HG03103 (cell line): ENCODE results near the gene TNFRSF1A.
"Not testable (repeated sequence)": the region's sequence is repeated elsewhere in the genome, so short reads cannot be mapped to it uniquely, and the experiment has no call there.

Source experiments
- ATAC-seq: cut with Tn5 transposase; IDR thresholded peaks from one replicate; pipeline ENCODE4 v1.9.1; 2021; ENCODE audit warnings: low read depth; ENCODE audit not compliant: unreplicated experiment

TNFRSF1A gene

DNA sequence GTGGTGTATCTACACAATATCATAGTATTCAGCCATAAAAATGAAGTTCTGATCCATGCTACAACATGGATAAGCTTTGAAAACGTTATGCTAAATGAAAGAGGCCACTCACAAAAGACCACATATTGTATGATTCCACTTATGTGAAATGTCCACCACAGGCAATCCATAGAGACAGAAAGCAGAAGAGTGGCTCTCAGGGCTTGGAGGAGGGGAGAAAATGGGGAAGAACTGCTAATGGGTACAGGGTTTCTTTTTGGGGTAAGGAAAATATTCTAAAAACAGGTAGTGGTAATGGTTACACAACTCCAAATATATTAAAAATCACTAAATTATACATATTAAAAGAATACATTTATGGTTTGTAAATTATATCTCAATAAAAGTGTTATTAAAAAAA, 17.0 kb upstream of the TNFRSF1A start:
- no peak for ATAC-seq

DNA sequence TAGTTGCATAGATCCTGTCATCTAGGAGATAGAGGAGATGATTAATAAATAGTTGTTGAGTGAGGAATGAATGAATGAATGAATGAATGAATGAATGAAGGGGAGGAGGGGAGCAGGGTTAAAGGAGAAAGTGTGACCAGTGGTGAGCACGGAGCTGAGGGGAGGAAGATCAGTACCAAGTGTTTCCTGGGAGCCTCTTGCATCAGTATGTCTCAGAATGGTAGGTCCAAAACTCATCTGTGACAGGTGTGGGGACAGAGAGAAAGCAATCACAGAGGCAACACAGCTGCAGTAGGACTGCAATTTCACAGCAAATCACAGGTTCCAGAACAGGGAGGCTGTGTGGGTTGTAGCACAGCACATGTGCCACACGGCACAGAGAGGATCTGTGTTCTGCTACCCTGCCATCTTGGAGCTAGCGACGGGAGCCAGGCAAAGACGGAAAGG, 14.5 kb upstream of the TNFRSF1A start:
- no peak for ATAC-seq

DNA sequence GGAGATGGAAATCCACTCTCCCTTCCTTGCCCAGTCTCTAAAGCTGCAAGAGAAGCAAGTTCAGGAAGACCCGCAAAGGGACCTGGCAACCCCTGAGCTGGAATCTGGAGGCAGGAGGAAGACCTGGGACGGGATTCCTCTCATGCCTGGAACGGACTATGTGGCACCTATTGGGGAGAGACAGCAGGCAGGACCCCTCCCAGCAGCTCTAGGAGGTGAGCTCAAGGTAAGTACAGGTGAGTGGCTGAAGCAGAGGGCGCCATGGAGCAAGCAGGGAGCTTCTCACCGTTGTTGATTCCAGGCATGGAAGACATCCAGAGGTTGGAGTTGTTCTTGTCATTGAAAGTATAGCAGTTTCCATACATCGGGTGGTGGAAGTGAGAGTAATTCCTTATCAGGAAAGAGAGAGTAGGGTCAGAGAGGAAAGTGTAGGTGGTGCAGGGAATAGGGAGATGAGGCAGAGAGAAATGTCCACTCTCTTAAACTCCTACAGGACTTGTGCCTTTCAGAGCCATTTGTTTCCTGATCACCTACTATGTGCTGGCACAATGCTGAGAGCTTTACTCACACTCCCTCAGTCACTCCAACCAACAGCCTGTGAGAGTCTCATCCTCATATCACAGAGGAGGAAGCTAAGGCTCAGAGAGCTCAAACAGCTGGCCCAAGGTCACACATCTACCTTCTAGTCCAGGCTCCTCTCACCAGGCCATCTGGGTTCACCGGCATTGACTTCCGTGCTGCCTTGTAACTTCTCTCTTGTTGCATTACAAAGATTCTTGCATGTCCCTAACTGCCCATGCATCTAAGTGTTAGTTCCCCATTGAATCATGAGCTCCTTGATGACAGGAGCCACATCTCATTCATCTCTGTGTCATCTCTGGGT, 13.9 kb upstream of the TNFRSF1A start:
- ATAC-seq = no peak

DNA sequence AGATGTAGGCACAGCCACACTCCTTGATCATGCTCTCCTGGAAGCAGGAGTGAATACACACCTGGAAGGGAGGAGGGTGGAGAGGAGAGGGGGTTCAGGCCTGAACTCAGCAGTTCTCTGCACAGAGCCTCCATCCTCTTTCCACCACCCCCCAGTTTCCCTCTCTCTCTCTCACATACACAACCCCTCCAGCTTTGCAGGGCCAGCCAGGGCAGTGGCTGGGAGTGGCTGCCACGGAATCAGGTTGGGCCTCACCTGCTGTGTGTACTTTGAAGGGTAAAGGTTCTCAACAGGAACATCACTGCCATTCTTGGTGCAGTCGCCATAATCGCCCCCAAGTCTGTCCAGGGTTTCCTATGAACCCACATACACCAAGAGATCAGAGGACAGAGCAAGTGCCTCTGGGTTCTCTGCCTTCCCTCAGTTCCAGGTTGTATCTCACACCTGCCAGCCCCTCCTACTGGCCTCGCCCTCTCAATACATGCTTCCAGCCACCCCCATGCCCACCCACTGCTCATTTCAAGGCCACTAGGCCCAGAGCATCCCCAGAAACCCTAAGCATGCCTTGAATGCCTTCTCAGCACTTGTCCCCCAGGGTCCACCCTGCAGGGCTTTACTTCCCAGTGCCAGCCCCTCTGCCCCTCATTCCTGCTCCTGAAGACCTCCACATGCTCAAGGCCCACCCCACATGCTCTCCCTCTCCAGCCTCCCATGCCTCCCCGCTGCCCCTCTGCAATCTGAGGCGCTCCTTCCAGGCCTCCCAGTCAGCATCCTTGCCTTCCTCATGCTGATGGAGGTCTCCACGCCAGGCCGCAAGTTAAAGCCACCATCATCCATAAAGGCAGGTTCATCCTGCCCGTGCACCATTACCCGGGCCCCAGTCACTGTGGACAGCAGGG, 12.9 kb upstream of the TNFRSF1A start:
- ATAC-seq = no peak

GRCh38 chr12:6352193-6353173, 10.6 kb upstream of the TNFRSF1A start:
- ATAC-seq = no peak

GRCh38 chr12:6351622-6352021, 9.7 kb upstream of the TNFRSF1A start:
- no peak for ATAC-seq

DNA sequence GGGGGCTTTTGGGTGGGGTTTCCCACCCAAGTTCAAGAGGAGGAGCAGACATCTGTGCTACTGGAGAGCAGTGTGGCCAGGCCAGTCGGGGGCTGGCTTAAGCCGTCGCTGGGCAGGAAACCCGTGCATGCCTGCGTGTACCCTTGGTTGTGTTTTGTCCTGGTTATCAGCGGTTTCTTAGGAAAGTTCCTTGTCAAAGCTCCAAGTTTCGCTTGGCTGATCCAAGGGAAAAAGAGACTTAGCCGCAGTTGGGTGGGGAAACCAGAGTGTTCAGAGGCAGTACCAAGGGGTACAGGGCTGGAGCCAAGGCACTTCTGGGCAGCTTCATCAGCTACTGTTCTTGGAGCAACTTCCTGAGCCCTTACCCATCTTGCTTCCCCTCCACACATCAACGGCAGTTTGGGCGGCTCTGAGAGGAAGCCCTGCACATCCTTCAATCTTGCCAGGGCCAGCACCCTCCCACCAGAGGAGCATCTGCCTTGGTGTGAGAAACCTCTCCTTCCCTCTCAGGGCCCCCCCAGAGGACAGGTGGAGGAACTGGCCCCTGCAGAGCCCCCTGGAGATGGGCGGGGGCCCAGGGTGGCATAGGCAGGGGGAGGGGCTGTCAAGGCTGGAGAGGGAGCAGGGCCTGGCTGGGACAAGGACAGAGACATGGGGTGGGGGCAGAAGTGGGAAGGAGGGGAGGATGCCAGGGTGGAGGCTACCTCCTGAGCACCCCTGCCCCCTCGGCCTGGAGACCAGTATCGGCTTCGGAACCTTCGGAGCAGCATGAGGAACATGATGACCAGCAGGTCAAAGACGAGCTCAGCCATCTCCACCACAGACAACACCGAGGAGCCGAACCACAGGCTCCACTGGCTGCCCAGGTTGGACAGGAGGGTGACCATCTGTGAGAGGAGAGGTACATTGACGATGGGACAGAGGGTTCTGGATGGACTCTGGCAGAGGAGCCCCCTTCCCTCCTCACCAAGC, 5.8 kb upstream of the TNFRSF1A start:
- ATAC-seq = no peak

GRCh38 chr12:6346942-6347341, 5.1 kb upstream of the TNFRSF1A start:
- no peak for ATAC-seq

- no peak for ATAC-seq
Observed at GRCh38 chr12:6346235-6346832, 4.5 kb upstream of the TNFRSF1A start.

- ATAC-seq = no peak
Observed at GRCh38 chr12:6345319-6346091, 3.6 kb upstream of the TNFRSF1A start.

GRCh38 chr12:6344101-6344660, 2.3 kb upstream of the TNFRSF1A start:
- not testable (repeated sequence) for ATAC-seq

- ATAC-seq = no peak
Observed at GRCh38 chr12:6343518-6343917, 1.6 kb upstream of the TNFRSF1A start.

- no peak for ATAC-seq
Observed at GRCh38 chr12:6342140-6342889, 439 bp upstream of the TNFRSF1A start.

- ATAC-seq = no peak
Observed at GRCh38 chr12:6340745-6341416, 995 bp downstream of the TNFRSF1A start.

GRCh38 chr12:6340032-6340638, 1.7 kb downstream of the TNFRSF1A start:
- ATAC-seq = no peak

- ATAC-seq = no peak
Observed at GRCh38 chr12:6338955-6339354, 2.9 kb downstream of the TNFRSF1A start.
